HG03060 (cell line): Measurements from ENCODE around the gene DDX5.

Source experiments
- ATAC-seq: cut with Tn5 transposase; IDR thresholded peaks from one replicate; pipeline ENCODE4 v1.9.1; 2021; ENCODE audit warnings: low read depth, moderate number of reproducible peaks; ENCODE audit not compliant: unreplicated experiment

Gene DDX5

GRCh38 chr17:64506201-64506575 is at the start of gene DDX5:
TSS of gene DDX5 (minus strand) at chr17:64506289. CDS start at chr17:64506119, 170 bp downstream.
- ATAC-seq: peak; percentile 42

- ATAC-seq: no peak
These were observed 49.2 kb upstream of the DDX5 start for GRCh38 chr17:64555281-64555680.

- ATAC-seq: no peak
These were observed 48.0 kb upstream of the DDX5 start for GRCh38 chr17:64554028-64554637.

- ATAC-seq: no peak
These were observed 45.4 kb upstream of the DDX5 start for GRCh38 chr17:64551461-64551860.

- no peak for ATAC-seq
These were observed 41.2 kb upstream of the DDX5 start for GRCh38 chr17:64547319-64547718.

- ATAC-seq: no peak
These were observed 40.6 kb upstream of the DDX5 start for GRCh38 chr17:64546716-64547115.

GRCh38 chr17:64544742-64545141 is 38.7 kb upstream of the DDX5 start:
- no peak for ATAC-seq

- ATAC-seq: no peak
These were observed 34.2 kb upstream of the DDX5 start for GRCh38 chr17:64540118-64540776.

- ATAC-seq: no peak
These were observed 32.5 kb upstream of the DDX5 start for GRCh38 chr17:64538508-64539130.

GRCh38 chr17:64537488-64537887 is 31.4 kb upstream of the DDX5 start:
- ATAC-seq: no peak

- ATAC-seq: no peak
These were observed 30.8 kb upstream of the DDX5 start for GRCh38 chr17:64536913-64537312.

- no peak for ATAC-seq
These were observed 29.3 kb upstream of the DDX5 start for GRCh38 chr17:64535357-64535756.

GRCh38 chr17:64534187-64534586 is 28.1 kb upstream of the DDX5 start:
- no peak for ATAC-seq

- no peak for ATAC-seq
These were observed 27.7 kb upstream of the DDX5 start for GRCh38 chr17:64533784-64534183.

GRCh38 chr17:64532409-64532808 is 26.3 kb upstream of the DDX5 start:
- ATAC-seq: no peak

- ATAC-seq: no peak
These were observed 25.9 kb upstream of the DDX5 start for GRCh38 chr17:64531955-64532371.

GRCh38 chr17:64529221-64529620 is 23.1 kb upstream of the DDX5 start:
- no peak for ATAC-seq

GRCh38 chr17:64527914-64528313 is 21.8 kb upstream of the DDX5 start:
- ATAC-seq: no peak

GRCh38 chr17:64520359-64520758 is 14.3 kb upstream of the DDX5 start:
- ATAC-seq: no peak

- no peak for ATAC-seq
These were observed 13.5 kb upstream of the DDX5 start for GRCh38 chr17:64519601-64520000.

GRCh38 chr17:64515829-64516228 is 9.7 kb upstream of the DDX5 start:
- no peak for ATAC-seq

- no peak for ATAC-seq
These were observed 9.3 kb upstream of the DDX5 start for GRCh38 chr17:64515419-64515818.
